NT2/D1 (cell line): Measurements from ENCODE around the gene GNAI1.

ENCODE experiments used
- YY1 ChIP-seq: IDR thresholded peaks from 2 replicates; pipeline ENCODE4 v1.6.1; 2011; ENCODE audit not compliant: insufficient read length, insufficient read depth
- ZNF274 ChIP-seq: IDR thresholded peaks from 2 replicates; pipeline ENCODE4 v1.6.1; 2011; ENCODE audit warnings: mild to moderate bottlenecking, low read depth, low read length

DNA sequence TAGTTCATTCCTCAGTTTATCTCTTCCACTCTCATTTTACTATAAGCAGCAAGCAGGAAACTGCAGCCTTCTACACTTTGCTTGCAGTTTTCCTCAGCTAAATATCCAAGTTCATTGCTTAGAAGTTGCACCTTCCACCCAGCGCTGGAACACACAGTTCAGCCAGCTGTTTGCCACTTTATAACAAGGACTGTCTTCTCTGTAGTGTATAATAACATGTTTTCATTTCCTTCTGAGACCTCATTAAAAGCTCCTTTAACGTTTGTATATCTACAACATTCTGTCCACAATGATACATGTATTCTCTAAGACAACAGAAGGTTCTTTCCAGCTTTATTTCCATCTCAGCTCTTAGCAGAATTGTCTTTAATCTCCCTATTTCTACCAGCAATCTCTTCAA lies 74.1 kb downstream of the GNAI1 start:
- TF ChIP-seq ZNF274: no peak
- TF ChIP-seq YY1: no peak
